ENCODE measurements around the gene MMD. TPM values are rescaled to one million over a fixed set of nuclear protein-coding genes. Genes with fewer than 3 reads are reported as not detected.

The MMD gene, protein sequence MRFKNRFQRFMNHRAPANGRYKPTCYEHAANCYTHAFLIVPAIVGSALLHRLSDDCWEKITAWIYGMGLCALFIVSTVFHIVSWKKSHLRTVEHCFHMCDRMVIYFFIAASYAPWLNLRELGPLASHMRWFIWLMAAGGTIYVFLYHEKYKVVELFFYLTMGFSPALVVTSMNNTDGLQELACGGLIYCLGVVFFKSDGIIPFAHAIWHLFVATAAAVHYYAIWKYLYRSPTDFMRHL
- 96.1 and 111 TPM in 2 replicates for polyA plus RNA-seq
- polyA minus RNA-seq, result 92.8 and 94.7 TPM in 2 replicates

DNA sequence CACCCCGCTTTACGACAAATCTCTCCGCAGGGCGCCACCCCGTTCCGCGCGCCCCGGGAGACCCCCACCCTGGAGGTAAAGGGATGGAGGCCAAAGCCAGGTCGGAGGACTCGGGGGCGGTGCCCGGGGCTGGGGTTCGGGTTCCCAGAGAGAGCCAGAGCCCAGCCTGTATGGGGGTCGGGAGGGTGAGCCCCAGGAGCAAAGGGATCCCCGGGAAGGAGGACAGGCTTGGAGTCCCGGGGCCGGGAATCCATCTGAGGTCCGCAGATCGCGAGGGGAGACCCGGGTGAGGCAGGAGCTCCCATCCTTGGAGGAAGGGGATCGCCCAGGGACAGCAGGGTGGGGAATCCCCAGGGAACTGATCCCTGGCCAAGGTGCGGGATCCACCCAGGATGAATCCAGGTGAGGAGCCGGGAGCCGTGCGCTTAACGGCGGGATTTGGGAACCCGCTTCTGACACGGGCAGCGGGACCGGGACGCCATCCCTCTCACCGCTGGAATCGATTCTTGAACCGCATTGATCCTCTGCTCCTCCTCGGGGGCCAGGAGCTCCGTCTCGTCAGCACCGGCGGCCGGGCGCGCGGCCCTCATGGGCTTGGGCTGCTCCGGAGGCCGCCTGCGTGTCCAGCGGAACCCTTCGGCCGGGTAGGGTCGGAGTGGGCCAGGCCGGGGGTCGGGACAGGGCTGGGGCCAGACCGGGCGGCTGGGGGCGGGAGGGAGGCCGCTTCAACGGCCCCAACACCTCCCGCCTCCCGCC is at the start of gene MMD:
TSS of gene MMD (minus strand) at position 657 of the 756 bp plus-strand sequence. CDS start at position 517, 140 bp downstream.
- Histone ChIP-seq H2AFZ (ENCODE audit: low read depth, low read length) (peak within 1 kb of the TSS; percentile 93), H3K9ac (ENCODE audit: low read length) (peak within 1 kb of the TSS; percentile 90), H3K79me2 (replicated peaks; ENCODE audit: insufficient read depth, low read length) (peaks cover 31% of the 10 kb centered on the region), H3K9me2 (ENCODE audit: insufficient read depth, low read length) (no peaks in the 10 kb centered on the region), H3K27ac (ENCODE audit: low read length) (peak within 1 kb of the TSS; percentile 83), H3K4me3 (ENCODE audit: low read length) (peak within 1 kb of the TSS; percentile 98), H3F3A (ENCODE audit: insufficient read depth, low read length, poor library complexity, severe bottlenecking) (no peaks in the 10 kb centered on the region), H3K36me3 (ENCODE audit: insufficient read depth, low read length) (no peaks in the 10 kb centered on the region), H3K4me2 (ENCODE audit: low read length) (peak within 1 kb of the TSS; percentile 68), H4K20me1 (ENCODE audit: insufficient read depth) (no peaks in the 10 kb centered on the region), H3K9me3 (ENCODE audit: low read length) (no peaks in the 10 kb centered on the region), H3K27me3 (ENCODE audit: insufficient read depth, low read depth, low read length) (no peaks in the 10 kb centered on the region)
- TF ChIP-seq, protein P1, sequence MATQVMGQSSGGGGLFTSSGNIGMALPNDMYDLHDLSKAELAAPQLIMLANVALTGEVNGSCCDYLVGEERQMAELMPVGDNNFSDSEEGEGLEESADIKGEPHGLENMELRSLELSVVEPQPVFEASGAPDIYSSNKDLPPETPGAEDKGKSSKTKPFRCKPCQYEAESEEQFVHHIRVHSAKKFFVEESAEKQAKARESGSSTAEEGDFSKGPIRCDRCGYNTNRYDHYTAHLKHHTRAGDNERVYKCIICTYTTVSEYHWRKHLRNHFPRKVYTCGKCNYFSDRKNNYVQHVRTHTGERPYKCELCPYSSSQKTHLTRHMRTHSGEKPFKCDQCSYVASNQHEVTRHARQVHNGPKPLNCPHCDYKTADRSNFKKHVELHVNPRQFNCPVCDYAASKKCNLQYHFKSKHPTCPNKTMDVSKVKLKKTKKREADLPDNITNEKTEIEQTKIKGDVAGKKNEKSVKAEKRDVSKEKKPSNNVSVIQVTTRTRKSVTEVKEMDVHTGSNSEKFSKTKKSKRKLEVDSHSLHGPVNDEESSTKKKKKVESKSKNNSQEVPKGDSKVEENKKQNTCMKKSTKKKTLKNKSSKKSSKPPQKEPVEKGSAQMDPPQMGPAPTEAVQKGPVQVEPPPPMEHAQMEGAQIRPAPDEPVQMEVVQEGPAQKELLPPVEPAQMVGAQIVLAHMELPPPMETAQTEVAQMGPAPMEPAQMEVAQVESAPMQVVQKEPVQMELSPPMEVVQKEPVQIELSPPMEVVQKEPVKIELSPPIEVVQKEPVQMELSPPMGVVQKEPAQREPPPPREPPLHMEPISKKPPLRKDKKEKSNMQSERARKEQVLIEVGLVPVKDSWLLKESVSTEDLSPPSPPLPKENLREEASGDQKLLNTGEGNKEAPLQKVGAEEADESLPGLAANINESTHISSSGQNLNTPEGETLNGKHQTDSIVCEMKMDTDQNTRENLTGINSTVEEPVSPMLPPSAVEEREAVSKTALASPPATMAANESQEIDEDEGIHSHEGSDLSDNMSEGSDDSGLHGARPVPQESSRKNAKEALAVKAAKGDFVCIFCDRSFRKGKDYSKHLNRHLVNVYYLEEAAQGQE (IDR thresholded peaks at IDR 0.05; ENCODE audit: borderline replicate concordance), result peak; percentile 52
- TF ChIP-seq TAF1 (IDR thresholded peaks at IDR 0.05; ENCODE audit: low read depth) (no peak), MXI1 (conservative IDR thresholded peaks at IDR 0.05; ENCODE audit: poor library complexity, severe bottlenecking) (peak; percentile 60), EP300 (conservative IDR thresholded peaks at IDR 0.05; ENCODE audit: poor library complexity, severe bottlenecking) (no peak), POLR2AphosphoS5 (IDR thresholded peaks at IDR 0.05) (peak; percentile 60), EZH2 (IDR thresholded peaks at IDR 0.05; ENCODE audit: borderline replicate concordance, insufficient read depth, low read length, poor library complexity, severe bottlenecking) (no peak)
- TF ChIP-seq, protein P2, sequence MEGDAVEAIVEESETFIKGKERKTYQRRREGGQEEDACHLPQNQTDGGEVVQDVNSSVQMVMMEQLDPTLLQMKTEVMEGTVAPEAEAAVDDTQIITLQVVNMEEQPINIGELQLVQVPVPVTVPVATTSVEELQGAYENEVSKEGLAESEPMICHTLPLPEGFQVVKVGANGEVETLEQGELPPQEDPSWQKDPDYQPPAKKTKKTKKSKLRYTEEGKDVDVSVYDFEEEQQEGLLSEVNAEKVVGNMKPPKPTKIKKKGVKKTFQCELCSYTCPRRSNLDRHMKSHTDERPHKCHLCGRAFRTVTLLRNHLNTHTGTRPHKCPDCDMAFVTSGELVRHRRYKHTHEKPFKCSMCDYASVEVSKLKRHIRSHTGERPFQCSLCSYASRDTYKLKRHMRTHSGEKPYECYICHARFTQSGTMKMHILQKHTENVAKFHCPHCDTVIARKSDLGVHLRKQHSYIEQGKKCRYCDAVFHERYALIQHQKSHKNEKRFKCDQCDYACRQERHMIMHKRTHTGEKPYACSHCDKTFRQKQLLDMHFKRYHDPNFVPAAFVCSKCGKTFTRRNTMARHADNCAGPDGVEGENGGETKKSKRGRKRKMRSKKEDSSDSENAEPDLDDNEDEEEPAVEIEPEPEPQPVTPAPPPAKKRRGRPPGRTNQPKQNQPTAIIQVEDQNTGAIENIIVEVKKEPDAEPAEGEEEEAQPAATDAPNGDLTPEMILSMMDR (IDR thresholded peaks at IDR 0.05; ENCODE audit: poor library complexity, severe bottlenecking), result no peak

DNA sequence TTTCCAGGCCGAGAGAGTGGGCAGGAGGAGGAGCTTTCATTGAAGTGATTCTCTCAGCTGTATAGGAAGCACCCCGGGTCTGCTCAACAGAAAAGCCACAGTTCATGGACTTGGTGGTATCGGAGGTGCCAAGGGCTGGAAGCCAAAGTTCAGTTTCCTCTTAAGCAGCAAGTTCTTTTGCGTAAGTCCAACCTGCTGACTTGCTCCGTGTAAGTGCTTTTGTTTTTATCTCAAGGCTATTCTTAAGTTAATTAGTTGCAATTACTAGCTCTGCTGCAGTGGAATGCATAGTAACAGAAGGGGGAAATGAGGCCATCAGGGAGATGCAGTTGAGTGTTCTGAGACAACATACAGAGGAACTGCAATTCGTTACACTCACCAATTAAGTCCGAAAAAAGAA is 45.0 kb upstream of the MMD start:
- no peaks in the 10 kb centered on the region for H3F3A ChIP-seq (ENCODE audit: insufficient read depth, low read length, poor library complexity, severe bottlenecking)
- no peak overlapping the region for H3K9ac ChIP-seq (ENCODE audit: low read length)
- H3K79me2 ChIP-seq (replicated peaks; ENCODE audit: insufficient read depth, low read length), result no peaks in the 10 kb centered on the region
- H2AFZ ChIP-seq (ENCODE audit: low read depth, low read length), result no peak overlapping the region
- no peak overlapping the region for H3K4me3 ChIP-seq (ENCODE audit: low read length)
- H3K9me2 ChIP-seq (ENCODE audit: insufficient read depth, low read length), result no peaks in the 10 kb centered on the region
- no peaks in the 10 kb centered on the region for H3K27me3 ChIP-seq (ENCODE audit: insufficient read depth, low read depth, low read length)
- no peaks in the 10 kb centered on the region for H4K20me1 ChIP-seq (ENCODE audit: insufficient read depth)
- H3K9me3 ChIP-seq (ENCODE audit: low read length), result no peaks in the 10 kb centered on the region
- no peaks in the 10 kb centered on the region for H3K36me3 ChIP-seq (ENCODE audit: insufficient read depth, low read length)
- TF ChIP-seq TAF1 (IDR thresholded peaks at IDR 0.05; ENCODE audit: low read depth) (no peak), EZH2 (IDR thresholded peaks at IDR 0.05; ENCODE audit: borderline replicate concordance, insufficient read depth, low read length, poor library complexity, severe bottlenecking) (no peak), EP300 (conservative IDR thresholded peaks at IDR 0.05; ENCODE audit: poor library complexity, severe bottlenecking) (no peak), MXI1 (conservative IDR thresholded peaks at IDR 0.05; ENCODE audit: poor library complexity, severe bottlenecking) (no peak), RAD21 (conservative IDR thresholded peaks at IDR 0.05) (no peak), POLR2AphosphoS5 (IDR thresholded peaks at IDR 0.05) (no peak), SMC3 (conservative IDR thresholded peaks at IDR 0.05; ENCODE audit: poor library complexity) (no peak)
- TF ChIP-seq, protein P2 (IDR thresholded peaks at IDR 0.05; ENCODE audit: poor library complexity, severe bottlenecking), result no peak
- TF ChIP-seq, protein P1 (IDR thresholded peaks at IDR 0.05; ENCODE audit: borderline replicate concordance), result no peak
- no peak overlapping the region for H3K27ac ChIP-seq (ENCODE audit: low read length)
- H3K4me2 ChIP-seq (ENCODE audit: low read length), result no peak overlapping the region
